Panc1 (cell line): ENCODE measurements around the gene EVX2. TPM values are rescaled to one million over a fixed set of nuclear protein-coding genes. Genes with fewer than 3 reads are reported as not detected.

ENCODE experiments used
- ATAC-seq: fragments of 200-7000 bp; cut with Tn5 transposase; 2 replicates; pipeline ENCODE4 v1.9.1; 2020; ENCODE audit warnings: mild to moderate bottlenecking, moderate library complexity
- BruUV-seq: library from RNA; stranded (reverse); fragments of 400-500 nt; replicated peaks from 2 replicates; lab custom pipeline; 2021; lab: Mats Ljungman, UMichigan
- CTCF ChIA-PET: fragments of 300-600 bp; sonication (Branson Sonifier 250); formaldehyde crosslinking; loops from one replicate; lab custom pipeline; 2022; ENCODE audit warnings: antibody characterized with exemption; lab: Charles Lee
- POLR2A ChIA-PET: fragments of 300-600 bp; sonication (Branson Sonifier 250); formaldehyde crosslinking; loops from one replicate; lab custom pipeline; 2022; ENCODE audit warnings: antibody characterized with exemption; lab: Charles Lee
- DNase-seq: peaks from one replicate; pipeline ENCODE4 v3.0.0-alpha.2; 2010; ENCODE audit warnings: low read depth, low spot score
- H3K27ac ChIP-seq: 2 replicates; pipeline ENCODE4 v1.5.1; 2011; ENCODE audit warnings: mild to moderate bottlenecking, low read length, inconsistent platforms
- H3K27me3 ChIP-seq: fragments of 200-500 bp; sonication (Bioruptor generic); 2 replicates; pipeline ENCODE4 v1.6.0; 2014; ENCODE audit warnings: low read length, inconsistent platforms; ENCODE audit not compliant: control insufficient read depth, insufficient read depth
- H3K36me3 ChIP-seq: fragments of 200-500 bp; sonication (Bioruptor generic); 2 replicates; pipeline ENCODE4 v1.5.1; 2014; ENCODE audit warnings: inconsistent platforms, mild to moderate bottlenecking, low read length, moderate library complexity; ENCODE audit not compliant: control insufficient read depth, insufficient read depth
- H3K4me1 ChIP-seq: 2 replicates; pipeline ENCODE4 v1.5.1; 2011; ENCODE audit warnings: inconsistent platforms, mild to moderate bottlenecking, low read length, moderate library complexity; ENCODE audit not compliant: control insufficient read depth, insufficient read depth
- H3K4me3 ChIP-seq, 2 experiments: 2 replicates each; pipeline ENCODE4 v1.5.1; 2011 to 2012; ENCODE audit warnings: low read depth in 2 of 2, low read length in 2 of 2, mild to moderate bottlenecking in 2 of 2, inconsistent platforms in 1 of 2, moderate library complexity in 1 of 2
- H3K9me3 ChIP-seq: fragments of 200-500 bp; sonication (Bioruptor generic); 2 replicates; pipeline ENCODE4 v1.5.1; 2014; ENCODE audit warnings: low read depth, mild to moderate bottlenecking, inconsistent platforms, low read length, moderate library complexity; ENCODE audit not compliant: control insufficient read depth, insufficient read depth
- POLR2AphosphoS5 ChIP-seq: IDR thresholded peaks from 2 replicates; pipeline ENCODE4 v1.6.1; 2012; ENCODE audit warnings: mild to moderate bottlenecking, low read depth, low read length, moderate library complexity
- SIN3A ChIP-seq: IDR thresholded peaks from 2 replicates; pipeline ENCODE4 v1.6.1; 2012; ENCODE audit warnings: low read depth, mild to moderate bottlenecking, low read length, moderate library complexity, borderline replicate concordance; ENCODE audit not compliant: insufficient read depth
- TCF7L2 ChIP-seq: IDR thresholded peaks from 2 replicates; pipeline ENCODE4 v1.6.1; 2011; ENCODE audit warnings: mild to moderate bottlenecking, low read depth, low read length, inconsistent platforms
- in situ Hi-C: cut with HindIII; loops from 2 replicates; pipeline ENCODE4 v1.10.0; 2016; ENCODE audit warnings: low sequenced_read_pairs, low pct_unique_long_range_greater_than_20kb
- intact Hi-C: fragments of 100-400 bp; cut with micrococcal nuclease; formaldehyde crosslinking; loops from one replicate; pipeline ENCODE4 v1.10.0; 2022; ENCODE audit not compliant: unreplicated experiment
- total RNA-seq: library from RNA; stranded (reverse); gene quantifications from one replicate; pipeline ENCODE4 v1.2.1, GENCODE V29; 2021; ENCODE audit not compliant: unreplicated experiment
- TF ChIP-seq, protein P1 (sequence below), 2 experiments: IDR thresholded peaks; 2 replicates each; pipeline ENCODE4 v1.6.1; 2011 to 2012; ENCODE audit warnings: low read depth in 2 of 2, control low read depth in 1 of 2, low read length in 1 of 2, mild to moderate bottlenecking in 1 of 2, moderate library complexity in 1 of 2; ENCODE audit not compliant: insufficient read depth in 1 of 2
- TF ChIP-seq, protein P2 (sequence below): fragments of 450-650 bp; IDR thresholded peaks from 2 replicates; pipeline ENCODE4 v1.5.1; 2017; ENCODE audit warnings: mild to moderate bottlenecking

The EVX2 gene
- total RNA-seq, 1 experiment from 2014 or later: not detected

DNA sequence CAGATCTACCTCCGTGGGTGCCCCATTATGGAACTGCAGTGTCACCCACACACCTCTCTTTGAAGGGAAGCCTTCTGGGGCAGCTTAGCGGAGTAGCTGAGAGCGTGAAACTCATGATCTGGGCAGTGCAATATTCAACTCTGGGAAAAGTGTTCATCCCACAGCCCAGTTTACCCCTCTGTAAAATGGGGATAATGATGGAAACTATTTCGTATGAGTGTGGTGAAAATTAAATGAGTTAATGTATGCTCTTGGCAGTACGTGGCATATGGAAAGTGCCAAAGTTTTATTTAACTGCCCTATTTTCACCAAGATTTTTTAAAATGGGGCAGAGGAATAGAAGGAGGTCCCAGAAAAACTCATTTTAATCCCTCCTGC is 11.5 kb downstream of the EVX2 start:
- intact Hi-C loops (no loop called here), in situ Hi-C loops (no loop called here)
- no peaks in the 10 kb centered on the region for H3K4me1 ChIP-seq
- BruUV-seq: no TSS peak
- DNase-seq: no peak
- H3K36me3 ChIP-seq: no peaks in the 10 kb centered on the region
- H3K9me3 ChIP-seq: no peaks in the 10 kb centered on the region
- no peak for ATAC-seq
- no peak overlapping the region for H3K4me3 ChIP-seq
- TF ChIP-seq, protein P1, sequence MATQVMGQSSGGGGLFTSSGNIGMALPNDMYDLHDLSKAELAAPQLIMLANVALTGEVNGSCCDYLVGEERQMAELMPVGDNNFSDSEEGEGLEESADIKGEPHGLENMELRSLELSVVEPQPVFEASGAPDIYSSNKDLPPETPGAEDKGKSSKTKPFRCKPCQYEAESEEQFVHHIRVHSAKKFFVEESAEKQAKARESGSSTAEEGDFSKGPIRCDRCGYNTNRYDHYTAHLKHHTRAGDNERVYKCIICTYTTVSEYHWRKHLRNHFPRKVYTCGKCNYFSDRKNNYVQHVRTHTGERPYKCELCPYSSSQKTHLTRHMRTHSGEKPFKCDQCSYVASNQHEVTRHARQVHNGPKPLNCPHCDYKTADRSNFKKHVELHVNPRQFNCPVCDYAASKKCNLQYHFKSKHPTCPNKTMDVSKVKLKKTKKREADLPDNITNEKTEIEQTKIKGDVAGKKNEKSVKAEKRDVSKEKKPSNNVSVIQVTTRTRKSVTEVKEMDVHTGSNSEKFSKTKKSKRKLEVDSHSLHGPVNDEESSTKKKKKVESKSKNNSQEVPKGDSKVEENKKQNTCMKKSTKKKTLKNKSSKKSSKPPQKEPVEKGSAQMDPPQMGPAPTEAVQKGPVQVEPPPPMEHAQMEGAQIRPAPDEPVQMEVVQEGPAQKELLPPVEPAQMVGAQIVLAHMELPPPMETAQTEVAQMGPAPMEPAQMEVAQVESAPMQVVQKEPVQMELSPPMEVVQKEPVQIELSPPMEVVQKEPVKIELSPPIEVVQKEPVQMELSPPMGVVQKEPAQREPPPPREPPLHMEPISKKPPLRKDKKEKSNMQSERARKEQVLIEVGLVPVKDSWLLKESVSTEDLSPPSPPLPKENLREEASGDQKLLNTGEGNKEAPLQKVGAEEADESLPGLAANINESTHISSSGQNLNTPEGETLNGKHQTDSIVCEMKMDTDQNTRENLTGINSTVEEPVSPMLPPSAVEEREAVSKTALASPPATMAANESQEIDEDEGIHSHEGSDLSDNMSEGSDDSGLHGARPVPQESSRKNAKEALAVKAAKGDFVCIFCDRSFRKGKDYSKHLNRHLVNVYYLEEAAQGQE (IDR thresholded peaks at IDR 0.05; ENCODE audit: insufficient read depth in 1 of 2, low read depth in 2 of 2, low read length in 1 of 2): no peak
- TF ChIP-seq POLR2AphosphoS5: no peak
- H3K27me3 ChIP-seq: peaks cover 7% of the 10 kb centered on the region
- ChIA-PET POLR2A (no interaction called here), CTCF (no interaction called here)
- no peak overlapping the region for H3K27ac ChIP-seq

DNA sequence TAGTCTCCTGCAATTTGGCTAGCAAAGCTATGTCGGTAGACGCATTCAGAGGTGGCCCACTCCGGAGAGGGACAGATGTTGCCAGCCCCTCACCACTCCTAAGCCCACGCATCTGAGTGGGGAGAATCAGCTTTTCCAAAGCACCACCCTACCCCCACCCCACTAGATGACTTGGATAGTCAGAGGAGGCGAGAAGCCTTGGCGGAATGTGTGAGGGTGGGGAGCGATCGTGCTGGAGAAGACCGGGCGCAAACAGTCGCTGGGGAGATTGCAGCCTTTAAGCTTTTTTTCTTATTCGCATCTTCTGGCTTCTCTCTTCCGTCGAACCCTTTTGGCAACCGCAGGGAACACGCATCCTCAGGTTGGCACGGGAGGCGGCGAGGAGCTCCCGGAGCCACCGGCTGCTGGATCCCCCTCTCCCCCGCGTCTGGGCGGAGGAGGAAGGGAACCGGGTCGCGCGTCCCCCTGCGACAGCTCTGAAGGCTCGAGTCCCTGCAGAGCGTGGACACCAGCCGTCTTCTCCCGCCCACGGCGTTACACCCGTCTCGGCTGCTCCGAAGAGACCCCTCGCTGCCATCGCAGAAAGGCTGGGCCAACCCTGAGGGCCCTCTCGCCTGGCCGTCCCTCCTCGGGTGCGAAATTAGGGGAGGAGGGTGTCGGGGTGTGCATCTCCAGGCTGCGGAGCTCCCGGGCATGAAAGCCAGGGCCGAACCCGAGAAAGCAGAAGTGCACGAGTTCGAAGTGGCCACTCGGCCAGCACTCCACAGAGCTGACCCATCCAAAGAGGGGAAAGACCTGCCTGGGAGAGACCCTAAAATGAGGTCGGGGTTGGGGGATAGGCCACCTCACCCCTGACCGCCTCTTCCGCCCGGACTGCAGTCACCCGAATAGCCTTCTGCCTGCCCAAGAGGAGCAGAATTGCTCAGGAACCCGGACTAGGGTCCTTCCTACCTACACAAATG is 12.2 kb downstream of the EVX2 start:
- ChIA-PET CTCF (no interaction called here), POLR2A (no interaction called here)
- intact Hi-C loops: no loop called here
- H3K4me3 ChIP-seq: no peak overlapping the region
- no peak for DNase-seq
- no peak for ATAC-seq
- H3K4me1 ChIP-seq: no peaks in the 10 kb centered on the region
- in situ Hi-C loops: no loop called here
- TF ChIP-seq TCF7L2: no peak
- TF ChIP-seq SIN3A: no peak
- TF ChIP-seq, protein P2, sequence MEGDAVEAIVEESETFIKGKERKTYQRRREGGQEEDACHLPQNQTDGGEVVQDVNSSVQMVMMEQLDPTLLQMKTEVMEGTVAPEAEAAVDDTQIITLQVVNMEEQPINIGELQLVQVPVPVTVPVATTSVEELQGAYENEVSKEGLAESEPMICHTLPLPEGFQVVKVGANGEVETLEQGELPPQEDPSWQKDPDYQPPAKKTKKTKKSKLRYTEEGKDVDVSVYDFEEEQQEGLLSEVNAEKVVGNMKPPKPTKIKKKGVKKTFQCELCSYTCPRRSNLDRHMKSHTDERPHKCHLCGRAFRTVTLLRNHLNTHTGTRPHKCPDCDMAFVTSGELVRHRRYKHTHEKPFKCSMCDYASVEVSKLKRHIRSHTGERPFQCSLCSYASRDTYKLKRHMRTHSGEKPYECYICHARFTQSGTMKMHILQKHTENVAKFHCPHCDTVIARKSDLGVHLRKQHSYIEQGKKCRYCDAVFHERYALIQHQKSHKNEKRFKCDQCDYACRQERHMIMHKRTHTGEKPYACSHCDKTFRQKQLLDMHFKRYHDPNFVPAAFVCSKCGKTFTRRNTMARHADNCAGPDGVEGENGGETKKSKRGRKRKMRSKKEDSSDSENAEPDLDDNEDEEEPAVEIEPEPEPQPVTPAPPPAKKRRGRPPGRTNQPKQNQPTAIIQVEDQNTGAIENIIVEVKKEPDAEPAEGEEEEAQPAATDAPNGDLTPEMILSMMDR: no peak
- TF ChIP-seq, protein P1 (IDR thresholded peaks at IDR 0.05; ENCODE audit: insufficient read depth in 1 of 2, low read depth in 2 of 2, low read length in 1 of 2): no peak
- TF ChIP-seq POLR2AphosphoS5: no peak
- BruUV-seq: no TSS peak
- H3K27ac ChIP-seq: no peak overlapping the region
- no peaks in the 10 kb centered on the region for H3K36me3 ChIP-seq
- peaks cover 4% of the 10 kb centered on the region; the same call in 1 of the 2 replicates for H3K27me3 ChIP-seq
- H3K9me3 ChIP-seq: no peaks in the 10 kb centered on the region
